SK-N-SH (cell line): ENCODE results near the gene ENDOV. TPM values are rescaled to one million over a fixed set of nuclear protein-coding genes. Genes with fewer than 3 reads are reported as not detected.
A peak's percentile ranks its signal among the peaks of the same experiment; 100 is the strongest.

Experiments
- CTCF ChIA-PET: fragments of 300-600, 350-600 bp; formaldehyde crosslinking; extraction: SDS; loops from one replicate; lab custom pipeline; 2021; lab: Yijun Ruan, JAX
- POLR2A ChIA-PET: fragments of 350-600 bp; sonication (Branson Sonifier 250); formaldehyde crosslinking; extraction: SDS; loops from one replicate; lab custom pipeline; 2020; ENCODE audit warnings: antibody characterized with exemption, inconsistent platforms; lab: Yijun Ruan, JAX
- DNase-seq: peaks from one replicate; pipeline ENCODE4 v3.0.0; 2012
- H2AFZ ChIP-seq: fragments of 200-600 bp; sonication (generic); 2 replicates; pipeline ENCODE4 v1.8.1; 2016; ENCODE audit warnings: antibody characterized with exemption, mild to moderate bottlenecking, low read depth
- H3F3A ChIP-seq: fragments of 200-600 bp; sonication (generic); replicated peaks from 2 replicates; pipeline ENCODE3; 2016; ENCODE audit warnings: antibody characterized with exemption, mild to moderate bottlenecking; ENCODE audit not compliant: insufficient read depth
- H3K27ac ChIP-seq, 2 experiments: fragments of 200-500 bp in 1 of 2; fragments of 200-600 bp in 1 of 2; sonication (Bioruptor generic) in 1 of 2; sonication (generic), shearing (Covaris generic) in 1 of 2; 2 replicates each; pipeline versions ENCODE4 v1.5.1 to v1.6.1; 2014 to 2016; ENCODE audit warnings: low read depth in 2 of 2, inconsistent platforms in 1 of 2, low read length in 1 of 2, mild to moderate bottlenecking in 1 of 2, mixed read lengths in 1 of 2
- H3K27me3 ChIP-seq: fragments of 200-600 bp; sonication (generic), shearing (Covaris generic); 2 replicates; pipeline ENCODE4 v1.6.1; 2016; ENCODE audit warnings: mixed run types; ENCODE audit not compliant: insufficient read depth
- H3K36me3 ChIP-seq, 2 experiments: fragments of 200-500 bp in 1 of 2; fragments of 200-600 bp in 1 of 2; sonication (Bioruptor generic) in 1 of 2; sonication (generic) in 1 of 2; replicated peaks in 1 of 2; 2 replicates each; pipeline versions ENCODE3 to v1.5.1; 2014 to 2016; ENCODE audit warnings: low read length in 1 of 2, mild to moderate bottlenecking in 1 of 2; ENCODE audit not compliant: insufficient read depth in 2 of 2, control insufficient read depth in 1 of 2
- H3K4me1 ChIP-seq, 2 experiments: fragments of 200-500 bp in 1 of 2; fragments of 200-600 bp in 1 of 2; sonication (Bioruptor generic) in 1 of 2; sonication (generic), shearing (Covaris generic) in 1 of 2; 2 replicates each; pipeline versions ENCODE4 v1.5.1 to v1.6.1; 2014 to 2016; ENCODE audit warnings: low read depth in 1 of 2, low read length in 1 of 2, mixed run types in 1 of 2; ENCODE audit not compliant: insufficient read depth in 2 of 2, control insufficient read depth in 1 of 2
- H3K4me2 ChIP-seq: fragments of 200-600 bp; sonication (generic), shearing (Covaris generic); 2 replicates; pipeline ENCODE4 v1.6.1; 2017; ENCODE audit warnings: mixed run types
- H3K4me3 ChIP-seq, 2 experiments: fragments of 200-500 bp in 1 of 2; fragments of 200-600 bp in 1 of 2; sonication (Bioruptor generic) in 1 of 2; sonication (generic), shearing (Covaris generic) in 1 of 2; 2 replicates each; pipeline versions ENCODE4 v1.5.1 to v1.8.1; 2014 to 2016; ENCODE audit warnings: low read depth in 2 of 2, inconsistent platforms in 1 of 2, low read length in 1 of 2, mild to moderate bottlenecking in 1 of 2, mixed read lengths in 1 of 2, moderate library complexity in 1 of 2
- H3K79me2 ChIP-seq: fragments of 200-600 bp; sonication (generic); 2 replicates; pipeline ENCODE4 v1.8.1; 2017; ENCODE audit warnings: mild to moderate bottlenecking; ENCODE audit not compliant: insufficient read depth
- H3K9ac ChIP-seq: fragments of 200-600 bp; sonication (generic); 2 replicates; pipeline ENCODE4 v1.6.1; 2017; ENCODE audit warnings: mixed run types
- H3K9me2 ChIP-seq: fragments of 200-600 bp; sonication (generic); 2 replicates; pipeline ENCODE4 v1.6.1; 2017; ENCODE audit warnings: mixed run types
- H3K9me3 ChIP-seq: fragments of 200-600 bp; sonication (generic); 2 replicates; pipeline ENCODE4 v1.6.1; 2017; ENCODE audit warnings: mixed run types, mild to moderate bottlenecking, moderate library complexity
- H4K20me1 ChIP-seq: fragments of 200-600 bp; sonication (generic); 2 replicates; pipeline ENCODE4 v1.6.1; 2017; ENCODE audit warnings: mild to moderate bottlenecking, mixed run types; ENCODE audit not compliant: insufficient read depth
- EP300 ChIP-seq, 2 experiments: IDR thresholded peaks; 2 replicates each; pipeline versions ENCODE4 v1.4.0 to v1.6.1; 2012; ENCODE audit warnings: borderline replicate concordance in 1 of 2, low read depth in 1 of 2, low read length in 1 of 2
- EZH2phosphoT487 ChIP-seq: fragments of 200-600 bp; sonication (generic); IDR thresholded peaks from 2 replicates; pipeline ENCODE4 v1.6.1; 2017; ENCODE audit warnings: low read depth, mixed run types, mild to moderate bottlenecking, antibody characterized with exemption, moderate library complexity, borderline replicate concordance
- FOSL2 ChIP-seq: IDR thresholded peaks from 2 replicates; pipeline ENCODE4 v1.4.0; 2012; ENCODE audit warnings: low read depth, mild to moderate bottlenecking, moderate library complexity, borderline replicate concordance
- FOXJ3 ChIP-seq: sonication (generic); formaldehyde crosslinking; IDR thresholded peaks from 2 replicates; pipeline ENCODE4 v1.5.1; 2020; ENCODE audit warnings: mild to moderate bottlenecking, missing genetic modification reagents
- FOXM1 ChIP-seq: IDR thresholded peaks from 2 replicates; pipeline ENCODE4 v1.4.0; 2012; ENCODE audit warnings: low read depth, mild to moderate bottlenecking
- GABPA ChIP-seq: IDR thresholded peaks from 2 replicates; pipeline ENCODE4 v1.4.0; 2012; ENCODE audit warnings: low read depth, mild to moderate bottlenecking
- JUND ChIP-seq: IDR thresholded peaks from 2 replicates; pipeline ENCODE4 v1.4.0; 2012
- MEF2A ChIP-seq: IDR thresholded peaks from 2 replicates; pipeline ENCODE4 v1.4.0; 2012; ENCODE audit warnings: low read depth, borderline replicate concordance
- NRF1 ChIP-seq: IDR thresholded peaks from 2 replicates; pipeline ENCODE4 v1.6.1; 2012; ENCODE audit warnings: low read depth, mild to moderate bottlenecking, low read length
- POLR2AphosphoS5 ChIP-seq: IDR thresholded peaks from 2 replicates; pipeline ENCODE4 v1.6.1; 2012; ENCODE audit warnings: low read depth, low read length
- RFX5 ChIP-seq: IDR thresholded peaks from 2 replicates; pipeline ENCODE4 v1.6.1; 2012; ENCODE audit warnings: mild to moderate bottlenecking, improper control_type of control experiment, low read length
- SIN3A ChIP-seq: IDR thresholded peaks from 2 replicates; pipeline ENCODE4 v1.6.1; 2012; ENCODE audit warnings: low read depth, mild to moderate bottlenecking, low read length, moderate library complexity, borderline replicate concordance
- SMC3 ChIP-seq: IDR thresholded peaks from 2 replicates; pipeline ENCODE4 v1.6.1; 2012; ENCODE audit warnings: low read depth, low read length, improper control_type of control experiment
- TAF1 ChIP-seq: IDR thresholded peaks from 2 replicates; pipeline ENCODE4 v1.6.1; 2012; ENCODE audit warnings: low read depth, mild to moderate bottlenecking, low read length, moderate library complexity, borderline replicate concordance
- TCF12 ChIP-seq: IDR thresholded peaks from 2 replicates; pipeline ENCODE4 v1.4.0; 2012
- TEAD4 ChIP-seq: IDR thresholded peaks from 2 replicates; pipeline ENCODE4 v1.4.0; 2012; ENCODE audit warnings: mild to moderate bottlenecking, borderline replicate concordance; ENCODE audit not compliant: insufficient read depth
- YY1 ChIP-seq: IDR thresholded peaks from 2 replicates; pipeline ENCODE4 v1.4.0; 2012; ENCODE audit warnings: low read depth, mild to moderate bottlenecking
- WGBS: methylation state at CpG from one replicate; pipeline ENCODE4 v1.1.6; 2017; ENCODE audit warnings: low lambda C conversion rate; 5-methylcytosine and 5-hydroxymethylcytosine counted together
- polyA plus RNA-seq, 3 experiments: library from polyadenylated mRNA; depleted of rRNA; stranded (reverse); fragments of >200 nt; gene quantifications; 2 replicates each; pipeline ENCODE4 v1.2.3, GENCODE V29; 2012
- TF ChIP-seq, protein P1 (sequence below): IDR thresholded peaks from 2 replicates; pipeline ENCODE4 v1.4.0; 2012; ENCODE audit warnings: low read depth, borderline replicate concordance
- TF ChIP-seq, protein P2 (sequence below): fragments of 200-600 bp; sonication (generic); IDR thresholded peaks from 2 replicates; pipeline ENCODE4 v1.6.1; 2017; ENCODE audit warnings: antibody characterized with exemption, mild to moderate bottlenecking, moderate library complexity
- TF ChIP-seq, protein P3 (sequence below): fragments of 150-350 bp; IDR thresholded peaks from 2 replicates; pipeline ENCODE4 v1.6.1; 2016; ENCODE audit warnings: mild to moderate bottlenecking, low read depth, low read length

Gene ENDOV
- polyA plus RNA-seq, 1 of the 3 experiments (the other 2 are of a cell fraction), result 83.6 TPM

DNA sequence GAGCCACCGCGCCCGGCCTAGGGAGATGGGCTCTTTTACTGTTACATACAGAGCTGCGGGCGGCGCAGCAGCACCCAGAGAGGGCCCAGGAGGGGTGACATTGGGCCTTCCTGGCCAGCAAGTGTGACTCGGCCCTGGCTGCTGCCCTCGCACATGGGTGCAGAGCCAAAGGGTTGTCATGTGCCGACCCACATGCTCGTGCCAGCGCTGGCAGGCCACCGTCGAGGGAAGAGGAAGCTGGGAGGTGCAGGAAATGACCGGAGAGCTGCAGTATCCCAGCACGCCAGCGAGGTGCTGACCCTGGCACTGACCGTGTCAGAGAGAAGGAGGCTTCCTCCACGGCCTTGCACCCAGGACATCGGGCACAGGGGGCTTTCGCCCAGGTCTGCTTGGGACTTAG lies 8.0 kb downstream of the ENDOV start:
- Histone ChIP-seq H3K9ac (no peak overlapping the region), H3K79me2 (peaks cover 11% of the 10 kb centered on the region; the same call in 1 of the 2 replicates), H3K9me3 (no peaks in the 10 kb centered on the region), H3K27ac (no peak overlapping the region), H3K4me3 (no peak overlapping the region), H3K4me2 (no peak overlapping the region), H3F3A (peaks cover 11% of the 10 kb centered on the region), H3K36me3 (peaks cover 14 to 24% of the 10 kb centered on the region in 2 experiments), H3K4me1 (no peaks in the 10 kb centered on the region; a peak in 1 of 4 replicates), H3K9me2 (no peaks in the 10 kb centered on the region), H4K20me1 (peaks cover 15% of the 10 kb centered on the region), H3K27me3 (no peaks in the 10 kb centered on the region), H2AFZ (no peak overlapping the region)
- peak; percentile 30 for DNase-seq
- POLR2A ChIA-PET, result interaction anchor here (0.6 to 2.6 kb wide), 4 partner anchors 9 to 336 kb away, joined by 3 to 10 read pairs (median 5); partner anchors contain the start of gene ENDOV
- CTCF ChIA-PET, result interaction anchor here (1.1 to 6.5 kb wide), 5 partner anchors 55 to 559 kb away, joined by 3 to 81 read pairs (median 10); no protein-coding TSS in a partner anchor
- 87% methylated on average over 16 of the region's 20 CpGs for WGBS
- TF ChIP-seq RFX5 (no peak), YY1 (no peak), MEF2A (no peak), NRF1 (no peak), TAF1 (no peak), SMC3 (no peak), TEAD4 (no peak), EP300 (IDR thresholded peaks at IDR 0.05; ENCODE audit: borderline replicate concordance in 1 of 2, low read depth in 1 of 2, low read length in 1 of 2) (no peak), FOXJ3 (no peak), TCF12 (no peak), FOXM1 (no peak), POLR2AphosphoS5 (no peak), FOSL2 (no peak)
- TF ChIP-seq, protein P1, sequence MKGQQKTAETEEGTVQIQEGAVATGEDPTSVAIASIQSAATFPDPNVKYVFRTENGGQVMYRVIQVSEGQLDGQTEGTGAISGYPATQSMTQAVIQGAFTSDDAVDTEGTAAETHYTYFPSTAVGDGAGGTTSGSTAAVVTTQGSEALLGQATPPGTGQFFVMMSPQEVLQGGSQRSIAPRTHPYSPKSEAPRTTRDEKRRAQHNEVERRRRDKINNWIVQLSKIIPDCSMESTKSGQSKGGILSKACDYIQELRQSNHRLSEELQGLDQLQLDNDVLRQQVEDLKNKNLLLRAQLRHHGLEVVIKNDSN, result no peak

DNA sequence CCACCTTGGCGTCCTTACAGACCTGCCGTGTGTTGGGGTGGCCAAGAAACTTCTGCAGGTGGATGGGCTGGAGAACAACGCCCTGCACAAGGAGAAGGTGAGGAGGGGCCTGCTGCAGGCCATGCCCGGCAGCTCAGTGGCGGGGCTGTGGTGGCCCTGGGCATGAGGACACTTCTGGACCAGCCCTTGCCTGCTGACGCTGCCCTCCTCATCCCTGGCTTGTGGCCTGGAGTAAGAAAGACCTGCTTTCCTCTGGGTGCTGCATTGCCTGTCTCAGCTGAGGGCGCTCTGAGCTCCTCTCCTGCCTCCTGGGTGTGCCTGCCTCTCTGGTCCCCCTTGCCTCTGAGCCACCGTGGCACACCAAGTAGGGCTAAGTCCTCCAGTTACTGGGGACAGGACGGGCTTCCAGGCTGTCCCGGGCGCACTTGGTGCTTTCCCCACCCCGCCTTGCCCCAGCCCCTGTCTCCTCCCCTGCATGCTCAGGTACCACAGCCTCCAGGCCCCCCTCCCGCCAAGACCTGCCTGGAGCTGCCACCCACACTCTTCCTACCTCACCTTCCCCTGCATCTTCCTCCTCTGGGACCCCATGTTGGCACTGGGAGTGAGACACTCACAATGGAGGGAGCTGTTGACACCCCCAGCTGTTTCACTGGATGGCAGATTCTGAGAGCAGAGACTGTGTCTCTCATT lies 8.7 kb downstream of the ENDOV start:
- ChIA-PET POLR2A (interaction anchor here (0.6 to 2.6 kb wide), 6 partner anchors 9 to 558 kb away, joined by 3 to 10 read pairs (median 4); partner anchors contain the start of genes ENDOV and GAA), CTCF (interaction anchor here (1.0 to 6.5 kb wide), 7 partner anchors 7 to 558 kb away, joined by 3 to 81 read pairs (median 27); partner anchors contain the start of gene ENDOV)
- Histone ChIP-seq H3K4me2 (no peak overlapping the region), H3K27me3 (no peaks in the 10 kb centered on the region), H4K20me1 (peaks cover 8% of the 10 kb centered on the region; the same call in 1 of the 2 replicates), H3K36me3 (peaks cover 9 to 21% of the 10 kb centered on the region in 2 experiments), H3K9me2 (no peaks in the 10 kb centered on the region), H2AFZ (no peak overlapping the region), H3K9me3 (no peaks in the 10 kb centered on the region), H3K79me2 (peaks cover 4% of the 10 kb centered on the region; the same call in 1 of the 2 replicates), H3F3A (peaks cover 6% of the 10 kb centered on the region), H3K4me3 (no peak overlapping the region), H3K9ac (no peak overlapping the region), H3K27ac (no peak overlapping the region), H3K4me1 (no peaks in the 10 kb centered on the region; a peak in 1 of 4 replicates)
- 85% methylated on average over 11 of the region's 13 CpGs for WGBS
- TF ChIP-seq, protein P2, sequence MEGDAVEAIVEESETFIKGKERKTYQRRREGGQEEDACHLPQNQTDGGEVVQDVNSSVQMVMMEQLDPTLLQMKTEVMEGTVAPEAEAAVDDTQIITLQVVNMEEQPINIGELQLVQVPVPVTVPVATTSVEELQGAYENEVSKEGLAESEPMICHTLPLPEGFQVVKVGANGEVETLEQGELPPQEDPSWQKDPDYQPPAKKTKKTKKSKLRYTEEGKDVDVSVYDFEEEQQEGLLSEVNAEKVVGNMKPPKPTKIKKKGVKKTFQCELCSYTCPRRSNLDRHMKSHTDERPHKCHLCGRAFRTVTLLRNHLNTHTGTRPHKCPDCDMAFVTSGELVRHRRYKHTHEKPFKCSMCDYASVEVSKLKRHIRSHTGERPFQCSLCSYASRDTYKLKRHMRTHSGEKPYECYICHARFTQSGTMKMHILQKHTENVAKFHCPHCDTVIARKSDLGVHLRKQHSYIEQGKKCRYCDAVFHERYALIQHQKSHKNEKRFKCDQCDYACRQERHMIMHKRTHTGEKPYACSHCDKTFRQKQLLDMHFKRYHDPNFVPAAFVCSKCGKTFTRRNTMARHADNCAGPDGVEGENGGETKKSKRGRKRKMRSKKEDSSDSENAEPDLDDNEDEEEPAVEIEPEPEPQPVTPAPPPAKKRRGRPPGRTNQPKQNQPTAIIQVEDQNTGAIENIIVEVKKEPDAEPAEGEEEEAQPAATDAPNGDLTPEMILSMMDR, result no peak
- no peak for TF ChIP-seq SIN3A
- no peak for TF ChIP-seq EZH2phosphoT487
- TF ChIP-seq POLR2AphosphoS5, result no peak
- TF ChIP-seq EP300 (IDR thresholded peaks at IDR 0.05; ENCODE audit: borderline replicate concordance in 1 of 2, low read depth in 1 of 2, low read length in 1 of 2), result no peak
- no peak for TF ChIP-seq RFX5
- no peak for TF ChIP-seq TAF1
- no peak for TF ChIP-seq SMC3
- no peak for TF ChIP-seq FOXJ3
- no peak for TF ChIP-seq JUND
- no peak for TF ChIP-seq TCF12
- TF ChIP-seq, protein P3, sequence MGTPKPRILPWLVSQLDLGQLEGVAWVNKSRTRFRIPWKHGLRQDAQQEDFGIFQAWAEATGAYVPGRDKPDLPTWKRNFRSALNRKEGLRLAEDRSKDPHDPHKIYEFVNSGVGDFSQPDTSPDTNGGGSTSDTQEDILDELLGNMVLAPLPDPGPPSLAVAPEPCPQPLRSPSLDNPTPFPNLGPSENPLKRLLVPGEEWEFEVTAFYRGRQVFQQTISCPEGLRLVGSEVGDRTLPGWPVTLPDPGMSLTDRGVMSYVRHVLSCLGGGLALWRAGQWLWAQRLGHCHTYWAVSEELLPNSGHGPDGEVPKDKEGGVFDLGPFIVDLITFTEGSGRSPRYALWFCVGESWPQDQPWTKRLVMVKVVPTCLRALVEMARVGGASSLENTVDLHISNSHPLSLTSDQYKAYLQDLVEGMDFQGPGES, result no peak
- no peak for TF ChIP-seq TEAD4
- TF ChIP-seq GABPA, result no peak
- no peak for TF ChIP-seq YY1
- DNase-seq, result peak; percentile 35
